ENCODE results near the gene TAS2R40.
A peak's percentile ranks its signal among the peaks of the same experiment; 100 is the strongest.

Gene TAS2R40

GRCh38 chr7:143223784-143224183 is 1.9 kb downstream of the TAS2R40 start:
- no peak for DNase-seq (ENCODE audit: low read depth, low spot score)

GRCh38 chr7:143225047-143225446 is 3.2 kb downstream of the TAS2R40 start:
- no peak for DNase-seq (ENCODE audit: low read depth, low spot score)

- DNase-seq (ENCODE audit: low read depth, low spot score), result no peak
These were observed 6.0 kb downstream of the TAS2R40 start for GRCh38 chr7:143227806-143228205.

GRCh38 chr7:143229054-143229790 is 7.4 kb downstream of the TAS2R40 start:
- no peak for DNase-seq (ENCODE audit: low read depth, low spot score)

GRCh38 chr7:143230602-143231457 is 9.0 kb downstream of the TAS2R40 start:
- no peak for DNase-seq (ENCODE audit: low read depth, low spot score)

GRCh38 chr7:143233816-143234532 is 12.1 kb downstream of the TAS2R40 start:
- DNase-seq (ENCODE audit: low read depth, low spot score), result no peak

- DNase-seq (ENCODE audit: low read depth, low spot score), result no peak
These were observed 12.7 kb downstream of the TAS2R40 start for GRCh38 chr7:143234533-143234875.

GRCh38 chr7:143235561-143235960 is 13.7 kb downstream of the TAS2R40 start:
- no peak for DNase-seq (ENCODE audit: low read depth, low spot score)

GRCh38 chr7:143236408-143236990 is 14.7 kb downstream of the TAS2R40 start:
- no peak for DNase-seq (ENCODE audit: low read depth, low spot score)

GRCh38 chr7:143237366-143237765 is 15.5 kb downstream of the TAS2R40 start:
- no peak for DNase-seq (ENCODE audit: low read depth, low spot score)

GRCh38 chr7:143238289-143238980 is 16.6 kb downstream of the TAS2R40 start:
- no peak for DNase-seq (ENCODE audit: low read depth, low spot score)

- DNase-seq (ENCODE audit: low read depth, low spot score), result no peak
These were observed 18.0 kb downstream of the TAS2R40 start for GRCh38 chr7:143239813-143240212.

GRCh38 chr7:143240291-143241168 is 18.7 kb downstream of the TAS2R40 start:
- peak; percentile 56 for DNase-seq (ENCODE audit: low read depth, low spot score)

- no peak for DNase-seq (ENCODE audit: low read depth, low spot score)
These were observed 20.5 kb downstream of the TAS2R40 start for GRCh38 chr7:143242306-143242705.

- no peak for DNase-seq (ENCODE audit: low read depth, low spot score)
These were observed 21.3 kb downstream of the TAS2R40 start for GRCh38 chr7:143243111-143243510.

- no peak for DNase-seq (ENCODE audit: low read depth, low spot score)
These were observed 21.8 kb downstream of the TAS2R40 start for GRCh38 chr7:143243614-143244013.

GRCh38 chr7:143244321-143244720 is 22.5 kb downstream of the TAS2R40 start:
- no peak for DNase-seq (ENCODE audit: low read depth, low spot score)

- no peak for DNase-seq (ENCODE audit: low read depth, low spot score)
These were observed 23.3 kb downstream of the TAS2R40 start for GRCh38 chr7:143245123-143245522.

GRCh38 chr7:143247372-143247771 is 25.5 kb downstream of the TAS2R40 start:
- no peak for DNase-seq (ENCODE audit: low read depth, low spot score)

- no peak for DNase-seq (ENCODE audit: low read depth, low spot score)
These were observed 27.0 kb downstream of the TAS2R40 start for GRCh38 chr7:143248761-143249354.
